HG02943 (cell line): Measurements from ENCODE around the gene CFAP251.
"Not testable (repeated sequence)": the region's sequence is repeated elsewhere in the genome, so short reads cannot be mapped to it uniquely, and the experiment has no call there.

Experiments used
- ATAC-seq: cut with Tn5 transposase; IDR thresholded peaks from one replicate; pipeline ENCODE4 v1.9.1; 2021; ENCODE audit warnings: mild to moderate bottlenecking, low read depth, moderate library complexity; ENCODE audit not compliant: unreplicated experiment

CFAP251 gene

GRCh38 chr12:121917950-121918678, at the start of gene CFAP251:
Gene CFAP251, plus strand, starts transcription at chr12:121918592. Its CDS starts 2,714 bp downstream, at chr12:121921306.
- peak; percentile 92 for ATAC-seq

DNA sequence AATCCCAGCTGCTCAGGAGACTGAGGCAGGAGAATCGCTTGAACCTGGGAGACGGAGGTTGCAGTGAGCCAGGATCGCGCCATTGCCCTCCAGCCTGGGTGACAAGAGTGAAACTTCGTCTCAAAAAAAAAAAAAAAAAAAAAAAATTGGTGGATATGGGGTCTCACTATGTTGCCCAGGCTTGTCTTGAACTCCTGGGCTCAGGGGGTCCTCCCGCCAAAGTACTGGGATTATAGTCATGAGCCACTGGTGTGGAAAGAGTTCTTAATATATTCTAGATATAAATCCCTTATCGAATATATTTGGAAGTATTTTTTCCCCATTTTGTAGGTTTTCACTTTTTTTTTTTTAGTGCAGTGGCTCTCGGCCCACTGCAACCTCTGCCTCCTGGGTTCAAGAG, 49.2 kb upstream of the CFAP251 start:
- ATAC-seq = not testable (repeated sequence)

DNA sequence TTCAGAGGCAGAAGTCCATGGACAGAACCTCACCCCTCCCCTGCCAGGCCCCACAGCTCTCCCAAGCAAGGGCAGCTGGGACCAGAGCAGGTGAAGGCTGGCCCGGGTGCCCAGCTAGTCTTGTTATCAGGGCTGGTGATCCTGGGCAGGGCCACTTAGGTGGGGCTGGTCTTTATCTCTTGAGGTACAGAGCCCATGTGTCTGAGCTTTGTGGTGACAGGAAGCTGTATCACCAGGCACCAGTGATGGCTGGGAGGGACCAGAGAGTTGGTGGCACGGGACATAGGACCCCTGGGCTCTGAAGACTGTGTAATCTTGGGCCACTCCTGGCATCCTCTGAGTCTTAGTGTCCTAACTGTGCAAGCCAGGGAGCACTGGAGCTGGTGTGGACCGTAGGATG, 46.9 kb upstream of the CFAP251 start:
- no peak for ATAC-seq

DNA sequence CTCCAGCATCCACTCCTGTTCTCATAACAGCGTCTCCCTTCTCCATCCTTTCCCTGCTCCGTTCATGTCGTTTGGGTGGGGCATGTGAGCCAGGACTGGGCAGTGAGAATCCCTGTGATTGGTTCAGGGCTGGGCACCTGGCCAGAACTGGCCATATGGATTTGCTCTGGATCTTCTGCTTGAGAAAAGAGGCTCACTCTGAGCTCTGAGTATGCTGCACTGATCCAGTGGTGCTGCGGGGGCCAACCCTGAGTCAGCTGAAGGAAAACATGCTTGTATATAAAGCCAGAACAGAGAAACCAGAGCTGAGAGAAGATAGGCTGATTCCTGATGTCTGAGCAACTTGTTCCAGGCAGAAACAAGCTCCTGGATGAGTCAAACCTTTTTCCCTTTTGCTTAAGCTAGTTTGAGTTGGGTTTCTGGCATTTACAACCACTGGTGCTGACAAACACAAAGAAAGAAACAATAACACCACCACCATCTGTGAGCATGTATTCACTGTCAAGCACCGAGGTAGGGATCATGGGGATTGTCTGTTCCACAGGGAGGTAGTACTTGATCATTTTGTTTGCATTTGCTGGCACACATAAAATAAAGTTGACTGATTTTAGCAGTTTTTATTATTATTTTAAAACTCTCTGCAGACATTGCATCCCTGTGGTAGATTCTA, 45.7 kb upstream of the CFAP251 start:
- no peak for ATAC-seq

- no peak for ATAC-seq
Observed at GRCh38 chr12:121873216-121873569, 45.2 kb upstream of the CFAP251 start.

DNA sequence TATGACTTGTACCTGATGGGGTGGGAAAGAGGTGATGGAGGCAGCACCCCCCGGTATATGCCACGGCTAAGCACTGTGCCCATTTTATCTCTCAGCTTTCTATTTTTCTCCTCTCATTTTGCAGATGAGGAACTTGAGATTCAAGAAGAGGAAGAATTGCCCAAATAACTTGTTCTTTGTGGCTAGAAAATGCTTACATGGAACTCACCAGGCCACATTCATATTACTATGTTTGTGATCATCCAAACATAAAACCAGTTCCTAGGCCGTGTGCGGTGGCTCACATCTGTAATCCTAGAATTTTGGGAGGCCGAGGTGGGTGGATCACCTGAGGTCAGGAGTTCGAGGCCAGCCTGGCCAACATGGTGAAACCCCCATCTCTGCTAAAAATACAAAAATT, 44.3 kb upstream of the CFAP251 start:
- ATAC-seq = no peak

DNA sequence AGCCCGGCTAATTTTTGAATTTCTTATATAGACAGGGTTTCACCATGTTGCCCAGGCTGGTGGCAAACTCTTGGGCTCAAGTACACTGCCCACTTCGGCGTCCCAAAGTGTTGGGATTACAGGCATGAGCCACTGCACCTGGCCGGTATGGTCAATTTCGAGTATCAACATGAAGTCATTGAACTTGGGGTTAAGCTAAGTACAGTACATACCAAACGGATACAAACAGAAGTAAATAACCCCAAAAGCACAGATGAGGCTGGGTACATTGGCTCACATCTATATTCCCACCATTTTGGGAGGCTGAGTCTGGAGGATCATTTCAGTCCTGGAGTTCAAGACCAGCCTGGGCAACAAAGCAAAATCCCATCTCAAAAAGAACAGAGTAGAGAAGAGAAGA, 42.8 kb upstream of the CFAP251 start:
- no peak for ATAC-seq

GRCh38 chr12:121876080-121876447, 42.3 kb upstream of the CFAP251 start:
- ATAC-seq = not testable (repeated sequence)

- no peak for ATAC-seq
Observed at GRCh38 chr12:121883315-121883660, 35.1 kb upstream of the CFAP251 start.

- ATAC-seq = not testable (repeated sequence)
Observed at GRCh38 chr12:121885129-121885528, 33.3 kb upstream of the CFAP251 start.

GRCh38 chr12:121888083-121888477, 30.3 kb upstream of the CFAP251 start:
- ATAC-seq = no peak

DNA sequence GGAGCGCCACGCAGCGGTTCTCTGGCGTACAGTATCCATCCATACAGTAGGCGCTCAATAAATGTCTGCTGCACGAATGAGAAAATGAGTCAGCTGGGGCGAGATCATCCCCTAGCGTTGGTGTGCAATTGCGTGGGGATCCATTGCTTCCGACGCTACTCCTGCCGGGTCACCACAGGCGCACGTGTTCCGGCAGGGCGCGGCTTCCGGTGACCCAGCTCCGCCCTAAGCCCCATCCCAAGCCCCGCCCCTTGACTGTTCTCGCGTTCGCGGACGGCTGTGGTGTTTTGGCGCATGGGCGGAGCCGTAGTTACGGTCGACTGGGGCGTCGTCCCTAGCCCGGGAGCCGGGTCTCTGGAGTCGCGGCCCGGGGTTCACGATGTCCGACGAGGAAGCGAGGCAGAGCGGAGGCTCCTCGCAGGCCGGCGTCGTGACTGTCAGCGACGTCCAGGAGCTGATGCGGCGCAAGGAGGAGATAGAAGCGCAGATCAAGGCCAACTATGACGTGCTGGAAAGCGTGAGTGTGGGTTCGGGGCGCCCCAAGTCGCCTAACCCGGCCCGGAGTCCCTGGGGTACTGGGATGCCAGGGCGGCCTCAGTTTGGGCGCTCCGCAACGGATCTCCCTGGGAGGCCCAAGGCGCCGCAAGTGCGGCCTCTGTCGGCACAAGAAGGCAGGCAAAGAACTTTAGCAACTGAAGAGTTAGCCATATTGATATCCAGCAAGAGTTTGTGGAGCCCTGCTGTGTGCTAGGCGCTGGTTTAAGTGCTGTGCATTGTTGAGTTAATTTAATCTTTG, 29.7 kb upstream of the CFAP251 start, which contains the start of gene PSMD9:
TSS of gene PSMD9 (plus strand) at position 313 of the 796 bp plus-strand sequence. CDS start at position 380, 67 bp downstream.
- ATAC-seq = peak; percentile 80

- no peak for ATAC-seq
Observed at GRCh38 chr12:121889274-121889624, 29.1 kb upstream of the CFAP251 start.

DNA sequence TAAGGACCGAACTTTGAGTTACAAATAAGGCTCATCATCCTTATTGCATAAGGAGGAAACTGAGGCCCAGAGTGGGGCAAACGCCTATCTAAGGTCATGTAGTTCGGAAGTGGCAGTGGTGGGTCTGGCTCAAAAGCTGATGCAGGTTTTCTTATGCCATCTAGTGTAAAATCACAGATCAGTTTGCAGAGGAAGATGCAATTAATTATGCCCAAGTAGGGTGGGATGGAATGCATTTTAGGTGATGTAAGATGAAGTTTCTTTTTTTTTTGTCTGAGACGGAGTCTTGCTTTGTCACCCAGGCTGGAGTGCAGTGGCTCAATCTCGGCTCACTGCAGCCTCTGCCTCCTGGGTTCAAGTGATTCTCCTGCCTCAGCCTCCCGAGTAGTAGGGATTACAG, 28.7 kb upstream of the CFAP251 start:
- ATAC-seq = not testable (repeated sequence)

- ATAC-seq = no peak
Observed at GRCh38 chr12:121892673-121893561, 25.5 kb upstream of the CFAP251 start.

- ATAC-seq = no peak
Observed at GRCh38 chr12:121893961-121894460, 24.4 kb upstream of the CFAP251 start.

DNA sequence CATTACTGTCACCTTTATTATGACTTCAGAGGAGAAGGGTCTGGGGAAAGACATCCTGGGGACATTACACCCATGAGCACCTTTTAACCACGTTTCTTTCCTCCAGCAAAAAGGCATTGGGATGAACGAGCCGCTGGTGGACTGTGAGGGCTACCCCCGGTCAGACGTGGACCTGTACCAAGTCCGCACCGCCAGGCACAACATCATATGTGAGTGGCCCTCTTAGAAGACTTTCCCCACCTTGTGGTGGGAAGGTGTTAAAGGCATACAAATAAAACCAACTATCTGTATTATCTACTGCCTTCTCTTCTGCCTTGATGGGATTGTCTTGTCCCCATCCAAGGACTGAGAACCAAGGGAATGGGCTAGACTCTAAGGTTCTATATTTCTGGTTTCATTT, 23.8 kb upstream of the CFAP251 start:
- no peak for ATAC-seq

GRCh38 chr12:121898287-121898686, 20.1 kb upstream of the CFAP251 start:
- no peak for ATAC-seq

- no peak for ATAC-seq
Observed at GRCh38 chr12:121899590-121899989, 18.8 kb upstream of the CFAP251 start.

GRCh38 chr12:121903202-121903601, 15.2 kb upstream of the CFAP251 start:
- ATAC-seq = no peak
